Lower lobe of right lung (tissue), 2 donors: ENCODE data around the gene VAV2. TPM values are rescaled to one million over a fixed set of nuclear protein-coding genes. Genes with fewer than 3 reads are reported as not detected.

Source experiments
- ATAC-seq, 2 donors: fragments of 200-7000 bp; cut with Tn5 transposase; one replicate each; pipeline ENCODE4 v1.9.1; 2020 to 2022; ENCODE audit warnings: mild to moderate bottlenecking in 2 of 2, moderate library complexity in 2 of 2
- DNase-seq: peaks from one replicate; pipeline ENCODE4 v3.0.0-alpha.2; 2020
- H3K27ac ChIP-seq: fragments of 200-600 bp; one replicate; pipeline ENCODE4 v1.8.0; 2022
- H3K27me3 ChIP-seq: fragments of 200-600 bp; one replicate; pipeline ENCODE4 v1.8.0; 2022; ENCODE audit warnings: low read depth
- H3K36me3 ChIP-seq: fragments of 200-600 bp; one replicate; pipeline ENCODE4 v1.8.0; 2022; ENCODE audit warnings: mild to moderate bottlenecking
- H3K4me1 ChIP-seq: fragments of 200-600 bp; one replicate; pipeline ENCODE4 v1.8.0; 2022
- H3K4me3 ChIP-seq: fragments of 200-600 bp; one replicate; pipeline ENCODE4 v1.8.0; 2022; ENCODE audit warnings: mild to moderate bottlenecking
- H3K9me3 ChIP-seq: fragments of 200-600 bp; one replicate; pipeline ENCODE4 v1.8.0; 2022
- CTCF ChIP-seq: fragments of 200-600 bp; IDR thresholded peaks from one replicate; pipeline ENCODE4 v1.8.0; 2022; ENCODE audit warnings: antibody characterized with exemption, mild to moderate bottlenecking
- intact Hi-C: fragments of 100-400 bp; cut with DNase I; formaldehyde crosslinking; loops from one replicate; pipeline ENCODE4 v1.11.0; 2022
- total RNA-seq: library from RNA; stranded (reverse); fragmentation: NEBNext Ultra II Directional; extraction: Animal tissue kit (Norgen Biotek cat#: 25700); gene quantifications from one replicate; pipeline ENCODE4 v1.2.1, GENCODE V29; 2021
- donor health status: DM: no; HTN: yes; CAD: no; lungs with severe emphysema.

Gene VAV2
- total RNA-seq, 1 donor from 2014 or later: 26.9 TPM

GRCh38 chr9:133875131-133875530, 117.0 kb downstream of the VAV2 start:
- Histone ChIP-seq H3K27ac (no peak overlapping the region), H3K4me3 (no peak overlapping the region), H3K4me1 (peaks cover 12% of the 10 kb centered on the region), H3K27me3 (no peaks in the 10 kb centered on the region), H3K36me3 (no peaks in the 10 kb centered on the region), H3K9me3 (no peaks in the 10 kb centered on the region)
- intact Hi-C loops: no loop called here
- DNase-seq: no peak
- no peak for ATAC-seq
- no peak for TF ChIP-seq CTCF

GRCh38 chr9:133874659-133875058, 117.5 kb downstream of the VAV2 start:
- Histone ChIP-seq H3K27ac (no peak overlapping the region), H3K4me1 (peaks cover 17% of the 10 kb centered on the region), H3K4me3 (no peak overlapping the region), H3K9me3 (no peaks in the 10 kb centered on the region), H3K36me3 (no peaks in the 10 kb centered on the region), H3K27me3 (no peaks in the 10 kb centered on the region)
- DNase-seq (no peak), ATAC-seq (no peak)
- intact Hi-C loops: no loop called here
- no peak for TF ChIP-seq CTCF

- H3K36me3 ChIP-seq: no peaks in the 10 kb centered on the region
- ATAC-seq: peak in 1 of 2 donors; percentile 12
- no peaks in the 10 kb centered on the region for H3K9me3 ChIP-seq
- TF ChIP-seq CTCF: no peak
- DNase-seq: no peak
- H3K4me1 ChIP-seq: peaks cover 18% of the 10 kb centered on the region
- H3K27me3 ChIP-seq: no peaks in the 10 kb centered on the region
- no peak overlapping the region for H3K27ac ChIP-seq
- no peak overlapping the region for H3K4me3 ChIP-seq
- intact Hi-C loops: no loop called here
Measured at GRCh38 chr9:133874060-133874657, 118.0 kb downstream of the VAV2 start.

- Histone ChIP-seq H3K27me3 (no peaks in the 10 kb centered on the region), H3K4me3 (no peak overlapping the region), H3K4me1 (peaks cover 18% of the 10 kb centered on the region), H3K36me3 (no peaks in the 10 kb centered on the region), H3K27ac (no peak overlapping the region), H3K9me3 (no peaks in the 10 kb centered on the region)
- DNase-seq: no peak
- no peak for TF ChIP-seq CTCF
- no peak for ATAC-seq
- intact Hi-C loops: no loop called here
Measured at GRCh38 chr9:133873461-133873891, 118.6 kb downstream of the VAV2 start.

- no peak for TF ChIP-seq CTCF
- DNase-seq (no peak), ATAC-seq (no peak)
- no peak overlapping the region for H3K4me3 ChIP-seq
- H3K27me3 ChIP-seq: no peaks in the 10 kb centered on the region
- intact Hi-C loops: no loop called here
- H3K9me3 ChIP-seq: no peaks in the 10 kb centered on the region
- H3K4me1 ChIP-seq: peaks cover 18% of the 10 kb centered on the region
- H3K27ac ChIP-seq: no peak overlapping the region
- H3K36me3 ChIP-seq: no peaks in the 10 kb centered on the region
Measured at GRCh38 chr9:133873009-133873408, 119.1 kb downstream of the VAV2 start.
